B cell (primary cell): Measurements from ENCODE around the gene SH2D4B. TPM values are rescaled to one million over a fixed set of nuclear protein-coding genes. Genes with fewer than 3 reads are reported as not detected.

ENCODE experiments used
- ATAC-seq: fragments of 200-7000 bp; cut with Tn5 transposase; one replicate; pipeline ENCODE4 v1.10.0; 2021; ENCODE audit warnings: low read depth, mild to moderate bottlenecking, moderate number of reproducible peaks, moderate library complexity
- CTCF ChIA-PET: fragments of 350-600 bp; sonication (Branson Sonifier 250); formaldehyde crosslinking; loops from one replicate; lab custom pipeline; 2021; ENCODE audit warnings: antibody characterized with exemption, inconsistent platforms; lab: Charles Lee
- POLR2A ChIA-PET: fragments of 350-600 bp; sonication (Branson Sonifier 250); formaldehyde crosslinking; loops from one replicate; lab custom pipeline; 2021; ENCODE audit warnings: antibody characterized with exemption; lab: Charles Lee
- DNase-seq: peaks from one replicate; pipeline ENCODE4 v3.0.0; 2013
- H2AFZ ChIP-seq: 2 replicates; pipeline ENCODE4 v1.6.1; 2012; ENCODE audit warnings: mild to moderate bottlenecking, low read depth, low read length; ENCODE audit not compliant: insufficient read depth, poor library complexity, severe bottlenecking
- H3K27ac ChIP-seq, 2 donors: 1 replicate in 1 of 2; 2 replicates in 1 of 2; pipeline ENCODE4 v1.5.1; 2012 to 2013; ENCODE audit warnings: low read length in 2 of 2, mild to moderate bottlenecking in 2 of 2, moderate library complexity in 1 of 2
- H3K27me3 ChIP-seq, 4 experiments: fragments of 200-600 bp in 1 of 4; sonication (generic) in 1 of 4; replicated peaks in 1 of 4; 1 replicate in 2 of 4; 2 replicates in 2 of 4; pipeline versions ENCODE4 v1.6.1 to v1.7.0; 2013 to 2016; ENCODE audit warnings: low read length in 3 of 4, mild to moderate bottlenecking in 2 of 4, mixed read lengths in 1 of 4, moderate library complexity in 1 of 4; ENCODE audit not compliant: insufficient read depth in 4 of 4, control insufficient read depth in 3 of 4; ENCODE audit errors: control extremely low read depth in 1 of 4
- H3K36me3 ChIP-seq, 2 experiments: replicated peaks in 1 of 2; 1 replicate in 1 of 2; 2 replicates in 1 of 2; pipeline versions ENCODE4 v1.6.1 to v1.7.1; 2013; ENCODE audit warnings: low read length in 1 of 2; ENCODE audit not compliant: insufficient read depth in 2 of 2, control insufficient read depth in 1 of 2; ENCODE audit errors: control extremely low read depth in 1 of 2, extremely low read depth in 1 of 2
- H3K4me1 ChIP-seq, 2 donors: fragments of 200-600 bp in 1 of 2; sonication (generic) in 1 of 2; 1 replicate in 1 of 2; 2 replicates in 1 of 2; pipeline versions ENCODE4 v1.5.1 to v1.6.1; 2013 to 2017; ENCODE audit warnings: low read length in 2 of 2; ENCODE audit not compliant: control insufficient read depth in 2 of 2, insufficient read depth in 2 of 2
- H3K4me2 ChIP-seq: replicated peaks from 2 replicates; pipeline ENCODE3; 2012; ENCODE audit warnings: mild to moderate bottlenecking, low read depth, low read length; ENCODE audit not compliant: poor library complexity, severe bottlenecking
- H3K4me3 ChIP-seq, 5 experiments: fragments of 200-600 bp in 1 of 5; sonication (generic) in 1 of 5; 1 replicate in 3 of 5; 2 replicates in 2 of 5; pipeline versions ENCODE4 v1.5.1 to v1.7.0; 2011 to 2016; ENCODE audit warnings: low read length in 4 of 5, mild to moderate bottlenecking in 4 of 5, low read depth in 2 of 5, control low read depth in 1 of 5, moderate library complexity in 1 of 5; ENCODE audit not compliant: insufficient read depth in 1 of 5; ENCODE audit errors: control extremely low read depth in 1 of 5, extremely low read depth in 1 of 5
- H3K79me2 ChIP-seq: fragments of 200-600 bp; sonication (generic); one replicate; pipeline ENCODE4 v1.6.0; 2016; ENCODE audit warnings: low read length; ENCODE audit not compliant: control insufficient read depth, insufficient read depth
- H3K9ac ChIP-seq: fragments of 200-600 bp; sonication (generic); 2 replicates; pipeline ENCODE4 v1.6.1; 2017; ENCODE audit warnings: mild to moderate bottlenecking, low read length, moderate library complexity
- H3K9me3 ChIP-seq, 3 donors: one replicate each; pipeline versions ENCODE4 v1.6.1 to v1.7.1; 2013; ENCODE audit warnings: low read length in 2 of 3; ENCODE audit not compliant: control insufficient read depth in 2 of 3, insufficient read depth in 1 of 3; ENCODE audit errors: control extremely low read depth in 1 of 3
- H4K20me1 ChIP-seq: 2 replicates; pipeline ENCODE4 v1.6.0; 2012; ENCODE audit warnings: mild to moderate bottlenecking, low read length; ENCODE audit not compliant: insufficient read depth, control insufficient read depth, poor library complexity, severe bottlenecking
- H3K27ac Mint-ChIP-seq: one replicate; pipeline ENCODE4 v1.8.0; 2021; ENCODE audit warnings: mixed read lengths
- H3K27me3 Mint-ChIP-seq: one replicate; pipeline ENCODE4 v1.8.0; 2021; ENCODE audit warnings: mixed read lengths
- H3K4me1 Mint-ChIP-seq: one replicate; pipeline ENCODE4 v1.8.0; 2021; ENCODE audit warnings: mixed read lengths
- H3K4me3 Mint-ChIP-seq: one replicate; pipeline ENCODE4 v1.8.0; 2021; ENCODE audit warnings: mixed read lengths
- H3K9me3 Mint-ChIP-seq: one replicate; pipeline ENCODE4 v1.8.0; 2022; ENCODE audit warnings: mixed read lengths; ENCODE audit not compliant: insufficient read depth
- EZH2 ChIP-seq: IDR thresholded peaks from 2 replicates; pipeline ENCODE4 v1.6.1; 2012; ENCODE audit warnings: borderline replicate concordance, low read depth, mild to moderate bottlenecking, moderate library complexity, low read length; ENCODE audit not compliant: insufficient read depth, poor library complexity, severe bottlenecking
- WGBS: methylation state at CpG from one replicate; pipeline ENCODE4 v1.1.5; 2013; ENCODE audit warnings: missing lambda C conversion rate; ENCODE audit not compliant: insufficient coverage; 5-methylcytosine and 5-hydroxymethylcytosine counted together
- intact Hi-C: fragments of 100-400 bp; cut with micrococcal nuclease; formaldehyde crosslinking; loops from one replicate; pipeline ENCODE4 v1.10.0; 2022
- polyA plus RNA-seq: library from polyadenylated mRNA; depleted of rRNA; stranded (reverse); fragments of >200 nt; gene quantifications from 2 replicates; pipeline ENCODE4 v1.2.3, GENCODE V29; 2012
- total RNA-seq, 2 donors: library from RNA; stranded (reverse); fragments of 120-200 nt in 1 of 2; gene quantifications; 1 replicate in 1 of 2; 2 replicates in 1 of 2; pipeline versions ENCODE4 v1.2.3 to v1.2.4, GENCODE V29; 2013 to 2022
- TF ChIP-seq, protein P1 (sequence below): fragments of 200-600 bp; IDR thresholded peaks from one replicate; pipeline ENCODE4 v1.8.0; 2022; ENCODE audit warnings: antibody characterized with exemption, mild to moderate bottlenecking

Gene SH2D4B
- total and polyA plus RNA-seq, 2 donors (not counting 1 experiment from before 2014, with no cell fraction given): 0.09 to 0.22 TPM

DNA sequence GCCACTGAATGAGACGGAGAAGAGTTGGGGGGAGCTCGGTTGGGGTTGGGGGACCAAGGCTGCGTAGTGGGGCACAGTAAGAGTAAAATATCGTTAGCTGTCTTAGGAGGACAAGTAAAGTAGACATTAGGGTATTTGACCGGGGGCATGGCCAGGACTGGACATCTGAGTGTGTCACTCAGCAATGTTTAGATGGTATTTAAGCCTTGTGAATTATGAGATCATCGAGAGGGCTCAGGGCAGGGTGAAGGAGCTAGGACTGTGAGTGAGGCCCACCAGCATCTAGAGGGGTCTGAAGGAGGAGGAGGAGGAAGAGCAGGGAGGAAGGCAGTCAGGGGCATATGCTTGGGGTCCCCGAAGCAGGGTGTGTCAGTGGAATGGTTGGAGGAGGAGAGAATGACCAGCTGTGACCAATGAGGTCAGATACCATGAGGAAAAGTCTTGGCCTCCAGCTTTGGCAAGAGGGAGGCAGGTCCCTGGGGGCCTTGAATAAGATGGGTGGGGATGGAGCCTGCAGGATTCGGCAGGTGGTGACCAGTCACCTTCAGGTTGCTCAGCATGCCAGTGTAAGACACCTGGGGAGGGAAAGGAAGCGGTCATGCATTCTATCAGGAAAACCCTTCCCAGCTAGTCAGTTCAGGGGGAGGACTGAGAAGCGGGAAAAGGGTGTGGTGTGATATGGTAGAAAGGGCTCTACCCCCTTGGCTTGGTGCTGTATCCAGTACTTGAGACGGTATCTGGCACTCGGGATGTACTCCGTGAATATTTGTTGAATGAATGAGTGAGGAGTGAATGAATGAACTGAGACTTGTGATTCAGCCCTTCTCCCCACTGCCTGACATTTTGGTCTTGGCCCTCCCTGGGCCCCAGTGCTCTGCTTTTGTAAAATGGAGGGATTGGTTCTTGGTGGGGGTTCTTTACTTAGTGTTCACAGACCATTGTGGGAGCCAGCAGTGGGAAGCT lies 34.8 kb upstream of the SH2D4B start:
- Histone ChIP-seq H3K27ac (peak overlapping the region in 1 of 2 donors; percentile 19), H3K79me2 (peaks cover 66% of the 10 kb centered on the region), H3K9me3 (no peaks in the 10 kb centered on the region), H3K4me3 (no peak overlapping the region), H3K4me1 (peaks cover 65 to 80% of the 10 kb centered on the region in 2 donors), H3K9ac (no peak overlapping the region), H3K36me3 (peaks cover 0 to 15% of the 10 kb centered on the region in 2 experiments), H3K4me2 (peak overlapping the region; percentile 27), H4K20me1 (peaks cover 35% of the 10 kb centered on the region), H2AFZ (no peak overlapping the region), H3K27me3 (no peaks in the 10 kb centered on the region)
- ATAC-seq (no peak), DNase-seq (no peak)
- no peak overlapping the region for H3K4me3 Mint-ChIP-seq
- POLR2A ChIA-PET: interaction anchor here (0.7 to 1.0 kb wide), 2 partner anchors 47 to 73 kb away, joined by 3 to 4 read pairs; no protein-coding TSS in a partner anchor
- peaks cover 72% of the 10 kb centered on the region for H3K4me1 Mint-ChIP-seq
- TF ChIP-seq EZH2: no peak
- TF ChIP-seq, protein P1, sequence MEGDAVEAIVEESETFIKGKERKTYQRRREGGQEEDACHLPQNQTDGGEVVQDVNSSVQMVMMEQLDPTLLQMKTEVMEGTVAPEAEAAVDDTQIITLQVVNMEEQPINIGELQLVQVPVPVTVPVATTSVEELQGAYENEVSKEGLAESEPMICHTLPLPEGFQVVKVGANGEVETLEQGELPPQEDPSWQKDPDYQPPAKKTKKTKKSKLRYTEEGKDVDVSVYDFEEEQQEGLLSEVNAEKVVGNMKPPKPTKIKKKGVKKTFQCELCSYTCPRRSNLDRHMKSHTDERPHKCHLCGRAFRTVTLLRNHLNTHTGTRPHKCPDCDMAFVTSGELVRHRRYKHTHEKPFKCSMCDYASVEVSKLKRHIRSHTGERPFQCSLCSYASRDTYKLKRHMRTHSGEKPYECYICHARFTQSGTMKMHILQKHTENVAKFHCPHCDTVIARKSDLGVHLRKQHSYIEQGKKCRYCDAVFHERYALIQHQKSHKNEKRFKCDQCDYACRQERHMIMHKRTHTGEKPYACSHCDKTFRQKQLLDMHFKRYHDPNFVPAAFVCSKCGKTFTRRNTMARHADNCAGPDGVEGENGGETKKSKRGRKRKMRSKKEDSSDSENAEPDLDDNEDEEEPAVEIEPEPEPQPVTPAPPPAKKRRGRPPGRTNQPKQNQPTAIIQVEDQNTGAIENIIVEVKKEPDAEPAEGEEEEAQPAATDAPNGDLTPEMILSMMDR: no peak
- peak overlapping the region; percentile 85 for H3K27ac Mint-ChIP-seq
- CTCF ChIA-PET: interaction anchor here (1.5 to 17.9 kb wide), 10 partner anchors 11 to 122 kb away, joined by 4 to 500 read pairs (median 44); partner anchors contain the start of gene PRXL2A
- intact Hi-C loops: no loop called here
- WGBS: 98% methylated on average over 10 of the region's 13 CpGs
- no peaks in the 10 kb centered on the region for H3K27me3 Mint-ChIP-seq
- H3K9me3 Mint-ChIP-seq: no peaks in the 10 kb centered on the region
